Measurements from ENCODE around the gene ELAVL3.

DNA sequence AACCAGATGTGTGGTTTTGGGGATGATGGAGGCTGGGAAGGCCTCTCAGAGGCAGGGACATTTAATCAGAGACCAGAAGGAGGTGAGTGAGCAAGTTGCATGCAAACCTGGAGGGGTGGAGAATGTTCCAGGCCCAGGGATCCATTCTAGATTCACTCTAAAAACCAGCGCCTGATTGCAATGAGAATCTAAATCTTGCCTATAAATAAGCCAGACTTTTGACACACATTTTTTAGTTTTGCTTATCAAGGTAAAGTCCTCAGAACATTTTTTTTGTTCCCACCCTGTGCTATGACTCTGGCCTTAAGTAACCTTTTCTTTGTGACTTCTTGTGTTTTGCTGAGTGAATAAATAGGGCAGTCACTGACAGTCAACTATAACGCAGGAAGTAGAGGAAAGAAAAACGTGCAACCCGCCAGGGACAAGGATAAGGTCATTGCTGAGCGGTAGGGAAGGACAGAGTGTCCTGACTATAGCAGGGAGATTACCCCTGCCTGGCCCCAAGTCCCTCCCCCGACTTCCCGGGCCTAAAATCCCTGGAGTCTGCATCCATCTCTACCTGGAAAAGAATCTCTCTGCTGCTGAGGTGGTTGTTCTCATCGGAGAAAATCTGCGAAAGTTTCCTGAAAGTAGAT, 76.1 kb downstream of the ELAVL3 start:
- TF ChIP-seq, protein P1, sequence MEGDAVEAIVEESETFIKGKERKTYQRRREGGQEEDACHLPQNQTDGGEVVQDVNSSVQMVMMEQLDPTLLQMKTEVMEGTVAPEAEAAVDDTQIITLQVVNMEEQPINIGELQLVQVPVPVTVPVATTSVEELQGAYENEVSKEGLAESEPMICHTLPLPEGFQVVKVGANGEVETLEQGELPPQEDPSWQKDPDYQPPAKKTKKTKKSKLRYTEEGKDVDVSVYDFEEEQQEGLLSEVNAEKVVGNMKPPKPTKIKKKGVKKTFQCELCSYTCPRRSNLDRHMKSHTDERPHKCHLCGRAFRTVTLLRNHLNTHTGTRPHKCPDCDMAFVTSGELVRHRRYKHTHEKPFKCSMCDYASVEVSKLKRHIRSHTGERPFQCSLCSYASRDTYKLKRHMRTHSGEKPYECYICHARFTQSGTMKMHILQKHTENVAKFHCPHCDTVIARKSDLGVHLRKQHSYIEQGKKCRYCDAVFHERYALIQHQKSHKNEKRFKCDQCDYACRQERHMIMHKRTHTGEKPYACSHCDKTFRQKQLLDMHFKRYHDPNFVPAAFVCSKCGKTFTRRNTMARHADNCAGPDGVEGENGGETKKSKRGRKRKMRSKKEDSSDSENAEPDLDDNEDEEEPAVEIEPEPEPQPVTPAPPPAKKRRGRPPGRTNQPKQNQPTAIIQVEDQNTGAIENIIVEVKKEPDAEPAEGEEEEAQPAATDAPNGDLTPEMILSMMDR (IDR thresholded peaks at IDR 0.05; ENCODE audit: extremely low read depth in 1 of 2, insufficient read depth in 1 of 2, low read depth in 1 of 2, low read length in 2 of 2) = no peak
- no peak for TF ChIP-seq POLR2A (IDR thresholded peaks at IDR 0.05; ENCODE audit: low read depth, low read length)
- TF ChIP-seq EZH2 (IDR thresholded peaks at IDR 0.05; ENCODE audit: borderline replicate concordance, low read depth, low read length, severe bottlenecking) = no peak
- no peak for TF ChIP-seq POLR2AphosphoS5 (IDR thresholded peaks at IDR 0.05; ENCODE audit: insufficient read depth, low read depth, low read length)

Measured in endothelial cell of umbilical vein (primary cell).